H9 (cell line): ENCODE measurements around the gene RPL22. TPM values are rescaled to one million over a fixed set of nuclear protein-coding genes. Genes with fewer than 3 reads are reported as not detected.
A peak's percentile ranks its signal among the peaks of the same experiment; 100 is the strongest.

Experiments used
- DNase-seq: peaks from one replicate; pipeline ENCODE4 v3.0.0-alpha.2; 2017
- H2AFZ ChIP-seq: one replicate; pipeline ENCODE4 v1.6.1; 2013; ENCODE audit warnings: mild to moderate bottlenecking, low read length, control low read depth, moderate library complexity
- H2AK5ac ChIP-seq: 2 replicates; pipeline ENCODE4 v1.6.1; 2013; ENCODE audit warnings: low read length, control low read depth, mixed read lengths; ENCODE audit not compliant: insufficient read length
- H2BK120ac ChIP-seq: one replicate; pipeline ENCODE4 v1.6.1; 2013; ENCODE audit warnings: low read depth, mild to moderate bottlenecking, low read length, control low read depth, inconsistent platforms; ENCODE audit not compliant: poor library complexity, severe bottlenecking
- H2BK12ac ChIP-seq: 2 replicates; pipeline ENCODE4 v1.6.1; 2013; ENCODE audit warnings: low read length, control low read depth, mixed read lengths, low read depth; ENCODE audit not compliant: insufficient read length
- H2BK15ac ChIP-seq: 2 replicates; pipeline ENCODE4 v1.6.1; 2013; ENCODE audit warnings: low read depth, low read length, control low read depth
- H2BK20ac ChIP-seq: one replicate; pipeline ENCODE4 v1.6.1; 2013; ENCODE audit warnings: low read depth, mild to moderate bottlenecking, low read length, control low read depth, inconsistent platforms; ENCODE audit not compliant: poor library complexity, severe bottlenecking
- H2BK5ac ChIP-seq: 2 replicates; pipeline ENCODE4 v1.6.1; 2013; ENCODE audit warnings: low read length, control low read depth, mixed read lengths; ENCODE audit not compliant: insufficient read length
- H3K14ac ChIP-seq: 2 replicates; pipeline ENCODE4 v1.6.1; 2013; ENCODE audit warnings: low read length, control low read depth; ENCODE audit not compliant: insufficient read depth
- H3K18ac ChIP-seq: 2 replicates; pipeline ENCODE4 v1.6.1; 2013; ENCODE audit warnings: low read depth, mild to moderate bottlenecking, mixed read lengths, low read length, control low read depth; ENCODE audit not compliant: insufficient read length
- H3K23ac ChIP-seq: 2 replicates; pipeline ENCODE4 v1.6.1; 2013; ENCODE audit warnings: low read length, control low read depth, mixed read lengths, low read depth; ENCODE audit not compliant: insufficient read length
- H3K23me2 ChIP-seq: 2 replicates; pipeline ENCODE4 v1.6.1; 2013; ENCODE audit warnings: low read depth, mild to moderate bottlenecking, mixed read lengths, low read length, control low read depth; ENCODE audit not compliant: insufficient read length, poor library complexity, severe bottlenecking
- H3K27ac ChIP-seq: 2 replicates; pipeline ENCODE4 v1.5.1; 2013; ENCODE audit warnings: low read length, control low read depth, mixed read lengths, low read depth; ENCODE audit not compliant: insufficient read length
- H3K27me3 ChIP-seq: 2 replicates; pipeline ENCODE4 v1.6.1; 2013; ENCODE audit warnings: low read length, control low read depth, inconsistent platforms; ENCODE audit not compliant: insufficient read depth
- H3K4ac ChIP-seq: 2 replicates; pipeline ENCODE4 v1.6.1; 2013; ENCODE audit warnings: low read depth, mild to moderate bottlenecking, control low read depth, inconsistent platforms, low read length, moderate library complexity
- H3K4me1 ChIP-seq: 2 replicates; pipeline ENCODE4 v1.6.1; 2013; ENCODE audit warnings: low read length, control low read depth, inconsistent platforms; ENCODE audit not compliant: insufficient read depth
- H3K4me2 ChIP-seq: 2 replicates; pipeline ENCODE4 v1.6.1; 2013; ENCODE audit warnings: low read length, control low read depth, mixed read lengths; ENCODE audit not compliant: insufficient read length, insufficient read depth
- H3K56ac ChIP-seq: 2 replicates; pipeline ENCODE4 v1.6.1; 2013; ENCODE audit warnings: low read depth, mild to moderate bottlenecking, mixed read lengths, low read length, control low read depth; ENCODE audit not compliant: insufficient read length
- H3K79me1 ChIP-seq: 2 replicates; pipeline ENCODE4 v1.6.1; 2013; ENCODE audit warnings: low read depth, mild to moderate bottlenecking, moderate library complexity, low read length, control low read depth, inconsistent platforms; ENCODE audit not compliant: insufficient read depth, poor library complexity, severe bottlenecking
- H3K79me2 ChIP-seq: 2 replicates; pipeline ENCODE4 v1.6.1; 2013; ENCODE audit warnings: low read length, control low read depth, inconsistent platforms; ENCODE audit not compliant: insufficient read depth
- H3K9ac ChIP-seq: 2 replicates; pipeline ENCODE4 v1.6.1; 2013; ENCODE audit warnings: low read length, control low read depth, mixed read lengths; ENCODE audit not compliant: insufficient read length; ENCODE audit errors: extremely low read depth
- H3K9me3 ChIP-seq: one replicate; pipeline ENCODE4 v1.6.1; 2013; ENCODE audit warnings: low read depth, low read length, inconsistent platforms; ENCODE audit not compliant: control insufficient read depth
- H3T11ph ChIP-seq: one replicate; pipeline ENCODE4 v1.6.1; 2013; ENCODE audit warnings: mild to moderate bottlenecking, low read length, control low read depth, inconsistent platforms
- H4K20me1 ChIP-seq: one replicate; pipeline ENCODE4 v1.6.1; 2013; ENCODE audit not compliant: control insufficient read depth, insufficient read length, insufficient read depth
- H4K5ac ChIP-seq: 2 replicates; pipeline ENCODE4 v1.6.1; 2013; ENCODE audit warnings: low read depth, mild to moderate bottlenecking, mixed read lengths, low read length, control low read depth; ENCODE audit not compliant: insufficient read length
- H4K8ac ChIP-seq: replicated peaks from 2 replicates; pipeline ENCODE4 v1.6.1; 2013; ENCODE audit warnings: low read length, control low read depth, mixed read lengths, low read depth; ENCODE audit not compliant: insufficient read length
- H4K91ac ChIP-seq: 2 replicates; pipeline ENCODE4 v1.6.1; 2013; ENCODE audit warnings: low read depth, mild to moderate bottlenecking, moderate library complexity, mixed read lengths, low read length, control low read depth; ENCODE audit not compliant: insufficient read length
- H3K27ac Mint-ChIP-seq, 3 experiments: 2 replicates in 2 of 3; 3 replicates in 1 of 3; pipeline ENCODE4 v1.8.0; 2020 to 2021; ENCODE audit warnings: mixed read lengths in 3 of 3, mild to moderate bottlenecking in 1 of 3, moderate library complexity in 1 of 3
- H3K27me3 Mint-ChIP-seq: 2 replicates; pipeline ENCODE4 v1.8.0; 2021; ENCODE audit warnings: low read depth, mild to moderate bottlenecking, moderate library complexity, mixed read lengths
- H3K36me3 Mint-ChIP-seq, 3 experiments: 2 replicates in 2 of 3; 3 replicates in 1 of 3; pipeline ENCODE4 v1.8.0; 2020 to 2021; ENCODE audit warnings: low read depth in 3 of 3, mixed read lengths in 3 of 3; ENCODE audit not compliant: insufficient read depth in 1 of 3
- H3K4me1 Mint-ChIP-seq, 2 experiments: 2 replicates each; pipeline ENCODE4 v1.8.0; 2020; ENCODE audit warnings: mixed read lengths in 2 of 2
- H3K4me3 Mint-ChIP-seq, 2 experiments: 2 replicates in 1 of 2; 3 replicates in 1 of 2; pipeline ENCODE4 v1.8.0; 2020 to 2021; ENCODE audit warnings: mild to moderate bottlenecking in 2 of 2, mixed read lengths in 2 of 2, moderate library complexity in 1 of 2
- H3K9me3 Mint-ChIP-seq, 2 experiments: 2 replicates in 1 of 2; 3 replicates in 1 of 2; pipeline ENCODE4 v1.8.0; 2020; ENCODE audit warnings: mild to moderate bottlenecking in 2 of 2, mixed read lengths in 2 of 2, moderate library complexity in 1 of 2
- CTCF ChIP-seq: fragments of 200-600 bp; sonication (generic); conservative IDR thresholded peaks from 3 replicates; pipeline ENCODE4 v1.8.0; 2021; ENCODE audit warnings: antibody characterized with exemption, mild to moderate bottlenecking
- WGBS: extraction: QIAGEN DNeasy Blood & Tissue Kit; methylation state at CpG from one replicate; pipeline ENCODE4 v1.1.7; 2013; ENCODE audit warnings: missing lambda C conversion rate, low lambda C conversion rate, mixed read lengths; ENCODE audit not compliant: insufficient read length; ENCODE audit errors: extremely low coverage; 5-methylcytosine and 5-hydroxymethylcytosine counted together
- total RNA-seq: library from RNA; stranded (reverse); gene quantifications from 2 replicates; pipeline ENCODE4 v1.2.1, GENCODE V29; 2021

Gene RPL22
- total RNA-seq, 1 experiment from 2014 or later: 582 TPM

- Mint-ChIP-seq H3K27ac (no peak overlapping the region), H3K36me3 (no peaks in the 10 kb centered on the region), H3K9me3 (no peaks in the 10 kb centered on the region), H3K4me3 (no peak overlapping the region), H3K4me1 (peaks cover 0 to 9% of the 10 kb centered on the region in 2 experiments; a peak in 1 of 4 replicates), H3K27me3 (peaks cover 26% of the 10 kb centered on the region)
- Histone ChIP-seq H2BK15ac (no peak overlapping the region), H2AK5ac (no peak overlapping the region), H2BK120ac (no peak overlapping the region), H4K8ac (no peak overlapping the region), H3K9ac (no peak overlapping the region), H2AFZ (no peak overlapping the region), H2BK5ac (no peak overlapping the region), H3K4me2 (no peak overlapping the region), H2BK20ac (no peak overlapping the region), H3T11ph (no peak overlapping the region), H3K4ac (no peak overlapping the region), H3K56ac (no peak overlapping the region), H3K23me2 (no peaks in the 10 kb centered on the region), H3K14ac (no peak overlapping the region), H3K27ac (no peak overlapping the region), H3K9me3 (no peaks in the 10 kb centered on the region), H3K27me3 (no peaks in the 10 kb centered on the region), H4K91ac (no peak overlapping the region), H3K4me1 (no peaks in the 10 kb centered on the region), H4K5ac (no peak overlapping the region), H3K79me1 (no peaks in the 10 kb centered on the region), H4K20me1 (no peaks in the 10 kb centered on the region), H2BK12ac (no peak overlapping the region), H3K23ac (no peak overlapping the region), H3K18ac (no peak overlapping the region), H3K79me2 (no peaks in the 10 kb centered on the region)
- peak; percentile 66 for TF ChIP-seq CTCF
- DNase-seq: peak; percentile 62
- WGBS: no CpG with 5 or more reads among the region's 7 CpGs
Measured at GRCh38 chr1:6141592-6141991, 57.8 kb downstream of the RPL22 start.
